GM12878 (cell line): Measurements from ENCODE around the gene TPGS2. TPM values are rescaled to one million over a fixed set of nuclear protein-coding genes. Genes with fewer than 3 reads are reported as not detected.

Experiments
- ATAC-seq: fragments of 200-7000 bp; cut with Tn5 transposase; 3 replicates; pipeline ENCODE4 v1.9.1; 2020; ENCODE audit warnings: mild to moderate bottlenecking, moderate library complexity
- BruUV-seq: library from RNA; stranded (reverse); fragments of 400-500 nt; replicated peaks from 2 replicates; lab custom pipeline; 2021; lab: Mats Ljungman, UMichigan
- CTCF ChIA-PET: fragments of 300-600 bp; sonication (Branson Sonifier 250); formaldehyde crosslinking; extraction: SDS; loops from one replicate; lab custom pipeline; 2021; ENCODE audit warnings: inconsistent platforms; lab: Yijun Ruan, JAX
- POLR2A ChIA-PET: fragments of 350-600 bp; formaldehyde crosslinking; extraction: SDS; loops from one replicate; lab custom pipeline; 2021; ENCODE audit warnings: inconsistent platforms; lab: Charles Lee
- RAD21 ChIA-PET: fragments of 300-600 bp; sonication (Branson Sonifier 250); formaldehyde crosslinking; loops from one replicate; lab custom pipeline; 2023; ENCODE audit warnings: antibody characterized with exemption; ENCODE audit not compliant: unreplicated experiment; lab: Charles Lee
- SMC1A ChIA-PET: fragments of 300-600 bp; sonication (Branson Sonifier 250); formaldehyde crosslinking; loops from one replicate; lab custom pipeline; 2023; ENCODE audit not compliant: unreplicated experiment, uncharacterized antibody; lab: Charles Lee
- DNase-seq: peaks from one replicate; pipeline ENCODE4 v3.0.0-alpha.2; 2011; ENCODE audit warnings: low read depth, low spot score
- FAIRE-seq: peaks from 3 replicates; lab custom pipeline; 2011; peaks lifted over from hg19 to GRCh38; lab: Jason Lieb, UNC
- H2AFZ ChIP-seq: 2 replicates; pipeline ENCODE4 v1.6.0; 2011; ENCODE audit warnings: low read depth, low read length, control low read depth; ENCODE audit not compliant: control insufficient read depth
- H3K27ac ChIP-seq: 2 replicates; pipeline ENCODE4 v1.5.1; 2011; ENCODE audit warnings: control low read depth; ENCODE audit not compliant: control insufficient read depth, insufficient read depth
- H3K27me3 ChIP-seq, 2 experiments: replicated peaks in 1 of 2; 2 replicates each; pipeline versions ENCODE4 v1.6.0 to v1.6.1; 2011; ENCODE audit warnings: low read length in 1 of 2; ENCODE audit not compliant: control insufficient read depth in 2 of 2, insufficient read depth in 2 of 2
- H3K36me3 ChIP-seq, 2 experiments: 2 replicates each; pipeline ENCODE4 v1.5.1; 2011; ENCODE audit warnings: low read length in 1 of 2; ENCODE audit not compliant: control insufficient read depth in 2 of 2, insufficient read depth in 2 of 2
- H3K4me1 ChIP-seq: 2 replicates; pipeline ENCODE4 v1.6.1; 2011; ENCODE audit warnings: mild to moderate bottlenecking, low read length, moderate library complexity, mixed read lengths; ENCODE audit not compliant: control insufficient read depth, insufficient read depth
- H3K4me2 ChIP-seq: 2 replicates; pipeline ENCODE4 v1.6.0; 2011; ENCODE audit warnings: control low read depth; ENCODE audit not compliant: control insufficient read depth, insufficient read depth
- H3K4me3 ChIP-seq: fragments of 200-600 bp; sonication (generic); 2 replicates; pipeline ENCODE4 v1.5.1; 2016
- H3K79me2 ChIP-seq: 2 replicates; pipeline ENCODE4 v1.6.0; 2011; ENCODE audit warnings: low read length; ENCODE audit not compliant: control insufficient read depth, insufficient read depth
- H3K9ac ChIP-seq: 2 replicates; pipeline ENCODE4 v1.8.0; 2011; ENCODE audit warnings: low read length, control low read depth, mixed read lengths; ENCODE audit not compliant: control insufficient read depth, insufficient read depth
- H3K9me3 ChIP-seq: replicated peaks from 3 replicates; pipeline ENCODE4 v1.5.1; 2011; ENCODE audit warnings: mild to moderate bottlenecking, low read length; ENCODE audit not compliant: control insufficient read depth, insufficient read depth
- H4K20me1 ChIP-seq: 2 replicates; pipeline ENCODE4 v1.6.0; 2011; ENCODE audit not compliant: control insufficient read depth, insufficient read depth
- ETV6 ChIP-seq, 2 experiments: fragments of 450-650 bp in 1 of 2; IDR thresholded peaks in 1 of 2; conservative IDR thresholded peaks in 1 of 2; 2 replicates each; pipeline ENCODE4 v1.6.1; 2014; ENCODE audit warnings: antibody characterized with exemption in 1 of 2, borderline replicate concordance in 1 of 2, low read depth in 1 of 2, mild to moderate bottlenecking in 1 of 2, moderate library complexity in 1 of 2
- KAT2A ChIP-seq: conservative IDR thresholded peaks from 2 replicates; pipeline ENCODE4 v1.6.1; 2011; ENCODE audit warnings: low read depth, low read length; ENCODE audit not compliant: control insufficient read depth
- MEF2B ChIP-seq: fragments of 450-650 bp; IDR thresholded peaks from 2 replicates; pipeline ENCODE4 v1.6.1; 2018; ENCODE audit warnings: mild to moderate bottlenecking, moderate library complexity; ENCODE audit not compliant: partially characterized antibody, poor library complexity, severe bottlenecking
- MLLT1 ChIP-seq: fragments of 450-650 bp; IDR thresholded peaks from 2 replicates; pipeline ENCODE4 v1.6.1; 2016; ENCODE audit warnings: mild to moderate bottlenecking
- NFYA ChIP-seq: IDR thresholded peaks from 2 replicates; pipeline ENCODE4 v1.6.1; 2011; ENCODE audit warnings: low read depth, mild to moderate bottlenecking, low read length, improper control_type of control experiment, borderline replicate concordance
- PAX5 ChIP-seq: IDR thresholded peaks from 2 replicates; pipeline ENCODE4 v1.6.1; 2011; ENCODE audit warnings: low read depth, low read length, borderline replicate concordance
- POLR2AphosphoS2 ChIP-seq: IDR thresholded peaks from 2 replicates; pipeline ENCODE4 v1.6.1; 2011; ENCODE audit warnings: low read depth, mild to moderate bottlenecking, low read length, improper control_type of control experiment, moderate library complexity
- ZNF384 ChIP-seq: IDR thresholded peaks from 2 replicates; pipeline ENCODE4 v1.6.1; 2012; ENCODE audit warnings: low read depth, mild to moderate bottlenecking, low read length, improper control_type of control experiment, borderline replicate concordance
- ZNF622 ChIP-seq: fragments of 450-650 bp; IDR thresholded peaks from 2 replicates; pipeline ENCODE4 v1.6.1; 2017; ENCODE audit warnings: mild to moderate bottlenecking, inconsistent platforms
- WGBS: methylation state at CpG from one replicate; pipeline ENCODE4 v1.1.6; 2016; ENCODE audit warnings: low lambda C conversion rate; ENCODE audit not compliant: insufficient replicate concordance, insufficient coverage; ENCODE audit errors: missing lambda C conversion rate; 5-methylcytosine and 5-hydroxymethylcytosine counted together
- in situ Hi-C: fragments of 300-500 bp; cut with MboI; formaldehyde crosslinking; loops from 9 replicates; pipeline ENCODE4 v1.14.3; 2018; ENCODE audit warnings: mixed read lengths
- intact Hi-C: fragments of 100-400 bp; cut with micrococcal nuclease; formaldehyde crosslinking; loops from one replicate; pipeline ENCODE4 v1.14.2; 2022; ENCODE audit not compliant: unreplicated experiment
- polyA plus RNA-seq, 11 experiments: library from polyadenylated mRNA; depleted of rRNA in 4 of 11; unstranded in 6 of 11; stranded (reverse) in 5 of 11; fragments of >200 nt; fragmentation: Nextera tagmentation in 4 of 11; fragmentation: Illumina TruSeq in 1 of 11; extraction: Ambion mirVana in 4 of 11; extraction: Trizol in 1 of 11; gene quantifications; 1 replicate in 1 of 11; 2 replicates in 10 of 11; pipeline versions ENCODE4 v1.2.1 to v1.2.3, GENCODE V29; 2011 to 2016; ENCODE audit warnings: inconsistent platforms in 2 of 11, missing spikeins in 2 of 11, low read depth in 1 of 11
- total RNA-seq, 4 experiments: library from RNA; depleted of rRNA in 3 of 4; stranded (reverse); fragments of >200 nt in 3 of 4; fragmentation: Illumina TruSeq in 1 of 4; extraction: Trizol in 1 of 4; gene quantifications; 2 replicates each; pipeline versions ENCODE4 v1.2.1 to v1.2.3, GENCODE V29; 2013 to 2021
- TF ChIP-seq, protein P1 (sequence below): fragments of 450-650 bp; IDR thresholded peaks from 2 replicates; pipeline ENCODE4 v1.6.1; 2018; ENCODE audit warnings: borderline replicate concordance, mild to moderate bottlenecking; ENCODE audit not compliant: partially characterized antibody

The TPGS2 gene
- total and polyA plus RNA-seq, 10 of the 15 experiments (the other 5 are each of a cell fraction or from before 2014, with no cell fraction given), result 39.8 to 181 (median 88.9) TPM

GRCh38 chr18:36826556-36826955, 2.2 kb downstream of the TPGS2 start:
- H3K4me1 ChIP-seq, result no peaks in the 10 kb centered on the region
- no peak overlapping the region for H3K4me2 ChIP-seq
- no peaks in the 10 kb centered on the region for H4K20me1 ChIP-seq
- in situ Hi-C loops (no loop called here), intact Hi-C loops (no loop called here)
- H3K9ac ChIP-seq, result no peak overlapping the region
- H3K9me3 ChIP-seq, result no peaks in the 10 kb centered on the region
- H3K27me3 ChIP-seq, result no peaks in the 10 kb centered on the region
- H2AFZ ChIP-seq, result no peak overlapping the region
- POLR2A ChIA-PET, result interaction anchor here (0.6 kb wide), 1 partner anchor 14 kb away, joined by 6 read pairs; no protein-coding TSS in a partner anchor
- no peak overlapping the region for H3K4me3 ChIP-seq
- H3K27ac ChIP-seq, result no peak overlapping the region
- 100% methylated on average over 3 of the region's 3 CpGs for WGBS
- TF ChIP-seq, protein P1, sequence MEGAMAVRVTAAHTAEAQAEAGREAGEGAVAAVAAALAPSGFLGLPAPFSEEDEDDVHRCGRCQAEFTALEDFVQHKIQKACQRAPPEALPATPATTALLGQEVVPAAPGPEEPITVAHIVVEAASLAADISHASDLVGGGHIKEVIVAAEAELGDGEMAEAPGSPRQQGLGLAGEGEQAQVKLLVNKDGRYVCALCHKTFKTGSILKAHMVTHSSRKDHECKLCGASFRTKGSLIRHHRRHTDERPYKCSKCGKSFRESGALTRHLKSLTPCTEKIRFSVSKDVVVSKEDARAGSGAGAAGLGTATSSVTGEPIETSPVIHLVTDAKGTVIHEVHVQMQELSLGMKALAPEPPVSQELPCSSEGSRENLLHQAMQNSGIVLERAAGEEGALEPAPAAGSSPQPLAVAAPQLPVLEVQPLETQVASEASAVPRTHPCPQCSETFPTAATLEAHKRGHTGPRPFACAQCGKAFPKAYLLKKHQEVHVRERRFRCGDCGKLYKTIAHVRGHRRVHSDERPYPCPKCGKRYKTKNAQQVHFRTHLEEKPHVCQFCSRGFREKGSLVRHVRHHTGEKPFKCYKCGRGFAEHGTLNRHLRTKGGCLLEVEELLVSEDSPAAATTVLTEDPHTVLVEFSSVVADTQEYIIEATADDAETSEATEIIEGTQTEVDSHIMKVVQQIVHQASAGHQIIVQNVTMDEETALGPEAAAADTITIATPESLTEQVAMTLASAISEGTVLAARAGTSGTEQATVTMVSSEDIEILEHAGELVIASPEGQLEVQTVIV, result no peak
- no peak for TF ChIP-seq MLLT1
- TF ChIP-seq MEF2B, result no peak
- no peak for TF ChIP-seq KAT2A
- TF ChIP-seq ZNF384, result no peak
- no peak for TF ChIP-seq ZNF622
- TF ChIP-seq PAX5, result no peak
- TF ChIP-seq ETV6 (conservative IDR thresholded peaks at IDR 0.05 in 1 of 2, IDR thresholded peaks at IDR 0.05 in 1 of 2; ENCODE audit: borderline replicate concordance in 1 of 2, low read depth in 1 of 2), result no peak
- TF ChIP-seq POLR2AphosphoS2, result no peak
- no peak for TF ChIP-seq NFYA
- DNase-seq (no peak), ATAC-seq (no peak), FAIRE-seq (no peak)
- SMC1A ChIA-PET, result interaction anchor here (0.6 to 1.0 kb wide), 2 partner anchors 24 to 647 kb away, joined by 3 read pairs; no protein-coding TSS in a partner anchor
- H3K79me2 ChIP-seq, result peaks cover 26% of the 10 kb centered on the region
- no peaks in the 10 kb centered on the region for H3K36me3 ChIP-seq
- RAD21 ChIA-PET, result no interaction called here
- BruUV-seq, result no TSS peak
- CTCF ChIA-PET, result interaction anchor here (0.7 to 2.5 kb wide), 4 partner anchors 14 to 139 kb away, joined by 3 to 16 read pairs (median 4); no protein-coding TSS in a partner anchor
